ENCODE data around the gene TREM1. TPM values are rescaled to one million over a fixed set of nuclear protein-coding genes. Genes with fewer than 3 reads are reported as not detected.
"Not testable (repeated sequence)": the region's sequence is repeated elsewhere in the genome, so short reads cannot be mapped to it uniquely, and the experiment has no call there.

TREM1 gene
- total RNA-seq, 1 donor from 2014 or later = 0.52 TPM

DNA sequence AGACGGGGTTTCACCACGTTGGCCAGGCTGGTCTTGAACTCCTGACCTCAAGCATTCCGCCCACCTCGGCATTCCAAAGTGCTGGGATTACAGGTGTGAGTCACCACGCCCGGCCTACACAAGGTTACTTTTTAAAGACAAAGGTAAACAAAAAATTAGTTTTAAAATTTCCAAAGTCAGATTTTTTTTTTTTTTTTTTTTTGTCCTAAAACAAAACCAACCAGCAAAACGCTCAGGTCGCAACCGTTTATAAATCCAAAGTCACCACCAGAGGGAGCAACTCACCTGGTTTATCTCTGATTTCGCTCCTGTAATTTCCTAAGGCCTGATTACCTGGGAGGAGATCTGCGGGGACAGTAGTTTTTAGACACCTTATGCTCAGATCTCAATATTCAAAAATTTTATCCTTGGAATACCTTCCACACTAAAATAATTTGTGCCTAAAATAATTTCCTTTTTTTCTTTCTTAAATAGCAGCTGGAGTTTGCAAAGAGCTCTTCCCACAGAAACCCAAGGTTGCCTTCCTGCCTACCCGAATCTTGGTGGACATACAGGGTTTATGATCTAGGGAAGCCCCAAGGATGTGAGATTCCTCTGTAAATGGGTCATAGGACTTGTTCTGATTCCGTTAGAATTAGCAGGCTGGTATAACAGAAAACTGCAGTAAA is 19.8 kb upstream of the TREM1 start:
- DNase-seq = no peak
- no peaks in the 10 kb centered on the region for H3K4me1 ChIP-seq
- no peaks in the 10 kb centered on the region for H3K36me3 ChIP-seq
- H3K27ac ChIP-seq (replicated peaks) = no peak overlapping the region
- peaks cover 41% of the 10 kb centered on the region for H3K27me3 ChIP-seq (ENCODE audit: low read depth)
- H3K4me3 ChIP-seq = no peak overlapping the region
- intact Hi-C loops (cut with micrococcal nuclease) = no loop called here
- TF ChIP-seq, protein P1, sequence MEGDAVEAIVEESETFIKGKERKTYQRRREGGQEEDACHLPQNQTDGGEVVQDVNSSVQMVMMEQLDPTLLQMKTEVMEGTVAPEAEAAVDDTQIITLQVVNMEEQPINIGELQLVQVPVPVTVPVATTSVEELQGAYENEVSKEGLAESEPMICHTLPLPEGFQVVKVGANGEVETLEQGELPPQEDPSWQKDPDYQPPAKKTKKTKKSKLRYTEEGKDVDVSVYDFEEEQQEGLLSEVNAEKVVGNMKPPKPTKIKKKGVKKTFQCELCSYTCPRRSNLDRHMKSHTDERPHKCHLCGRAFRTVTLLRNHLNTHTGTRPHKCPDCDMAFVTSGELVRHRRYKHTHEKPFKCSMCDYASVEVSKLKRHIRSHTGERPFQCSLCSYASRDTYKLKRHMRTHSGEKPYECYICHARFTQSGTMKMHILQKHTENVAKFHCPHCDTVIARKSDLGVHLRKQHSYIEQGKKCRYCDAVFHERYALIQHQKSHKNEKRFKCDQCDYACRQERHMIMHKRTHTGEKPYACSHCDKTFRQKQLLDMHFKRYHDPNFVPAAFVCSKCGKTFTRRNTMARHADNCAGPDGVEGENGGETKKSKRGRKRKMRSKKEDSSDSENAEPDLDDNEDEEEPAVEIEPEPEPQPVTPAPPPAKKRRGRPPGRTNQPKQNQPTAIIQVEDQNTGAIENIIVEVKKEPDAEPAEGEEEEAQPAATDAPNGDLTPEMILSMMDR (IDR thresholded peaks at IDR 0.05; ENCODE audit: borderline replicate concordance) = peak; percentile 68
- peaks cover 9% of the 10 kb centered on the region for H3K9me3 ChIP-seq (replicated peaks)

DNA sequence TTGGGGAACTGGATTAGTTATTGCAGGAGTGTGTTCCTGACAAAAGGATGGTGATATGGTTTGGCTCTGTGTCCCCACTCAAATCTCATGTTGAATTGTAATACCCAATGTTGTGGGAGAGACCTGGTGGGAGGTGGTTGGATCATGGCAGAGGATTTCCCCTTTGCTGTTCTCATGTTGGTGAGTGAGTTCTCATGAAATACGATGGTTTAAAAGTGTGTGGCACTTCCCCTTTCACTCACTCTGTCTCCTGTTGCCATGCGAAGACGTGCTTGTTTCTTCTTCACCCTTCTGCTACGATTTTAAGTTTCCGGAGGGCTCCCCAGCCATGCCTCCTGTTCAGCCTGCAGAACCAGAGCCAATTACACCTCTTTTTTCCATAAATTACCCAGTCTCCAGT is 16.2 kb upstream of the TREM1 start:
- H3K27ac ChIP-seq (replicated peaks) = no peak overlapping the region
- no peaks in the 10 kb centered on the region for H3K36me3 ChIP-seq
- peaks cover 17% of the 10 kb centered on the region for H3K9me3 ChIP-seq (replicated peaks)
- no peak for DNase-seq
- intact Hi-C loops (cut with micrococcal nuclease) = no loop called here
- no peak overlapping the region for H3K4me3 ChIP-seq
- TF ChIP-seq, protein P1 (IDR thresholded peaks at IDR 0.05; ENCODE audit: borderline replicate concordance) = no peak
- H3K4me1 ChIP-seq = no peaks in the 10 kb centered on the region
- peaks cover 19% of the 10 kb centered on the region for H3K27me3 ChIP-seq (ENCODE audit: low read depth)

GRCh38 chr6:41298785-41299502 is 12.5 kb upstream of the TREM1 start:
- no peaks in the 10 kb centered on the region for H3K36me3 ChIP-seq
- no peak for DNase-seq
- H3K4me3 ChIP-seq = no peak overlapping the region
- peaks cover 25% of the 10 kb centered on the region for H3K9me3 ChIP-seq (replicated peaks)
- TF ChIP-seq, protein P1 (IDR thresholded peaks at IDR 0.05; ENCODE audit: borderline replicate concordance) = no peak
- intact Hi-C loops (cut with micrococcal nuclease) = no loop called here
- peaks cover 30% of the 10 kb centered on the region for H3K27me3 ChIP-seq (ENCODE audit: low read depth)
- H3K4me1 ChIP-seq = no peaks in the 10 kb centered on the region
- no peak overlapping the region for H3K27ac ChIP-seq (replicated peaks)

DNA sequence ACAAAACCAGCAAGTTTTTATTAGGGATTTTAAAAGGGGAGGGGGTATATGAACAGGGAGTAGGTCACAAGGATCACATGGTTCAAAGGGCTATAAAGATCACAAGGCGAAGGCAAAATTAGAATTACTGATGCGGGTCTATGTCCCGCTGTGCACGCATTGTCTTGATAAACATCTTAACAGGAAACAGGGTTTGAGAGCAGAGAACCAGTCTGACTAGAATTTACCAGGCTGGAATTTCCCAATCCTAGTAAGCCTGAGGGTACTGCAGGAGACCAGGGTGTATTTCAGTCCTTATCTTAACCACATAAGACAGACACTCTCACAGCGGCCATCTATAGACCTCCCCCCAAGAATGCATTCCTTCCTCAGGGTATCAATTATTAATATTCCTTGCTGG is 10.8 kb upstream of the TREM1 start:
- DNase-seq; H3K4me1 ChIP-seq; H3K27ac ChIP-seq (replicated peaks); H3K4me3 ChIP-seq; intact Hi-C loops (cut with micrococcal nuclease); H3K36me3 ChIP-seq: not testable (repeated sequence)
- Histone ChIP-seq H3K9me3 (replicated peaks) (peaks cover 17% of the 10 kb centered on the region), H3K27me3 (ENCODE audit: low read depth) (peaks cover 30% of the 10 kb centered on the region)

- TF ChIP-seq, protein P1 (IDR thresholded peaks at IDR 0.05; ENCODE audit: borderline replicate concordance) = no peak
- intact Hi-C loops (cut with micrococcal nuclease) = no loop called here
- H3K27ac ChIP-seq (replicated peaks) = no peak overlapping the region
- no peaks in the 10 kb centered on the region for H3K4me1 ChIP-seq
- no peak overlapping the region for H3K4me3 ChIP-seq
- no peak for DNase-seq
- no peaks in the 10 kb centered on the region for H3K36me3 ChIP-seq
- peaks cover 33% of the 10 kb centered on the region for H3K27me3 ChIP-seq (ENCODE audit: low read depth)
- H3K9me3 ChIP-seq (replicated peaks) = peaks cover 8% of the 10 kb centered on the region
Measured at GRCh38 chr6:41294214-41294872, 7.9 kb upstream of the TREM1 start.
